ENCODE results near the gene SLC2A13.

DNA sequence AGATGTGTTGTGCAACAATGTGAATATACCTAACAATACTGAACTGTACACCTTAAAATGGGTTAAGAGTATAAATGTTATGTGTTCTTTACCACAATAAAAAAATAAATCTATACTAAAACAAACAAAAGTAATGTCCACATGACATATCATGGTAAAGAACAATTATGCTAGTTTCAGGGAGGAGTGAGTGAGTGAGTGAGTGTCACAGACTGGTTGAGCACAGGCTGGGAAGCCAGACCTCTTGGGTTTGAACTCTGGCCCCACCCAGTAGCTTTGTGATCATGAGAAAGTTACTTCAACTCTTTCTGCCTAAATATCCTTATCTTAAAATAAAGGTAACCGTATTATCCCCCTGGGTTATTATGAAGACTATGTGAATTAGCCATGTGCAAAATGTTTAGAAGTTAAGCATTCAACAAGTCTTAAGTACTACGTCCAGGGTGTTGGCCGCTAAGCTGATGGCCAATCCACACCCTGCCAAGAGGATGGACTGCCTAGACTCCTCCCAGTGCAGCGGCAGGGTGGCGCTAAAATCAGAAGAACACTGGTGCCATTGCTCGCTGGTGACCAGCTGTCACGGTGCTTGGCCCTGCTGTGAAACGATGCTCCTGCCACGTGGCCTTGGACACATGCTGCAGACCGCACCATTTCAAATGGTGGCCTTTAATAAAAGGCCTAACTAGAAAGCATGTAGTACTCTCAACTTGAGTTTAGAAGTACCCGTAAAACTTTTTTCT lies 7.3 kb downstream of the SLC2A13 start:
- TF ChIP-seq, protein P1, sequence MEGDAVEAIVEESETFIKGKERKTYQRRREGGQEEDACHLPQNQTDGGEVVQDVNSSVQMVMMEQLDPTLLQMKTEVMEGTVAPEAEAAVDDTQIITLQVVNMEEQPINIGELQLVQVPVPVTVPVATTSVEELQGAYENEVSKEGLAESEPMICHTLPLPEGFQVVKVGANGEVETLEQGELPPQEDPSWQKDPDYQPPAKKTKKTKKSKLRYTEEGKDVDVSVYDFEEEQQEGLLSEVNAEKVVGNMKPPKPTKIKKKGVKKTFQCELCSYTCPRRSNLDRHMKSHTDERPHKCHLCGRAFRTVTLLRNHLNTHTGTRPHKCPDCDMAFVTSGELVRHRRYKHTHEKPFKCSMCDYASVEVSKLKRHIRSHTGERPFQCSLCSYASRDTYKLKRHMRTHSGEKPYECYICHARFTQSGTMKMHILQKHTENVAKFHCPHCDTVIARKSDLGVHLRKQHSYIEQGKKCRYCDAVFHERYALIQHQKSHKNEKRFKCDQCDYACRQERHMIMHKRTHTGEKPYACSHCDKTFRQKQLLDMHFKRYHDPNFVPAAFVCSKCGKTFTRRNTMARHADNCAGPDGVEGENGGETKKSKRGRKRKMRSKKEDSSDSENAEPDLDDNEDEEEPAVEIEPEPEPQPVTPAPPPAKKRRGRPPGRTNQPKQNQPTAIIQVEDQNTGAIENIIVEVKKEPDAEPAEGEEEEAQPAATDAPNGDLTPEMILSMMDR (IDR thresholded peaks at IDR 0.05 in 4 of 5, conservative IDR thresholded peaks at IDR 0.05 in 1 of 5): no peak
- no peak for TF ChIP-seq POLR2A (IDR thresholded peaks at IDR 0.05)
